HL-60/S4 (cell line): ENCODE data around the gene STX3.
"Not testable (repeated sequence)": the region's sequence is repeated elsewhere in the genome, so short reads cannot be mapped to it uniquely, and the experiment has no call there.

Source experiments
- in situ Hi-C: fragments of 300-500 bp; cut with MboI; formaldehyde crosslinking; loops from 2 replicates; pipeline ENCODE4 v1.14.3; 2022; ENCODE audit warnings: low sequenced_read_pairs

STX3 gene

GRCh38 chr11:59756845-59757244, 1.7 kb downstream of the STX3 start:
- in situ Hi-C loops: loop anchor here (5.0 kb wide), 1 partner anchor 45 kb away; no protein-coding TSS in a partner anchor

DNA sequence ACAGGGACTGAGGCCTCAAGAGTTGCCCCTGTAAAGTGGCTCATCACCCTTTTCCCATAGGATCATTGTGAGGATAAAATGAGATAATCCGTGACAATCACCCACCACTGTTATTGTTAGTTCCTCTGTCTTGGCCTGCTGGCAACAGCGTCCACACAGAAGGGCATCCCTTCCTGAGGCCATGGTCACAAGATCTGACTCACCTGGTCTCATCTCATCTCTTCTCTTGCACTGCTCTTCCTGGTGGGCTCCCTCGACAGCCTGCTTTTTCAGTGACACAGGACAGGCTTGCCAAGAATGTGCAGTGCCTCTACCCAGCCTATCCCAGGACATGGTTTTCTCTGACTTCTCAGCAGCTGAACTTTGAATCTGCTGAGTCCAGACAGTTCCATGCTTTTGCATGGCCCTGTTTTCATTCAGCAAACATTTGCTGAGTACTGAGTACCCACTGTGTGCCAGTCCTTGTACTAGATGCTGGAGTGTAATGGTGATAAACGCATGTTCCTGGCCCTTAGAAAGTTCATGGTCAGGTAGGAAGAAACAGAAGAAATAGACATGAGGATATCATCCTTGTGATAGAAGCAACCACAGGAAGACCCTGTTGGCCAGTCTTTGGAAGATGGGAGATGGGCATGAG, 3.3 kb downstream of the STX3 start:
- in situ Hi-C loops: loop anchor here (5.0 kb wide), 1 partner anchor 44 kb away; no protein-coding TSS in a partner anchor

- in situ Hi-C loops: loop anchor here (5.0 kb wide), 1 partner anchor 42 kb away; no protein-coding TSS in a partner anchor
These were observed 4.7 kb downstream of the STX3 start for GRCh38 chr11:59759900-59760299.

- in situ Hi-C loops: no loop called here
These were observed 5.6 kb downstream of the STX3 start for GRCh38 chr11:59760771-59761170.

DNA sequence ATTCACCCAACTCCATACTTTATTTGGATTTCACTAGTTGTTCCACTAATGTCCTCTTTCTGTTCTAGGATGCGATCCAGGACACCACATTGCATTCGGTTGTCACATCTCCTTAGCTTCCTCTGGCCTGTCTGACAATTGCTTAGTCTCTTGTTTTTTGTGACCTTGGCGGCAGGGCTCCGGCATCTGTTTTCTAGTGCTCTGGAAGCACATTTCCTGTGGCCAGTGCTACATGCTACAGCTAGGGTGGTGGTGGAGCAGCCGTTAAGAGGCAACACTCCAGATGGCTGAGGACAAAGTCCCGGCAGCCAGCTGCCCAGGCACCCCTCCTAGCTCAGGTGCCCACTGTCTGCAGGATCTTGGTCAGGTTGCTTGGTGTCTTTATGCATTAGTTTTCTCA, 6.8 kb downstream of the STX3 start:
- in situ Hi-C loops: no loop called here

GRCh38 chr11:59765068-59765735, 10.0 kb downstream of the STX3 start:
- in situ Hi-C loops: no loop called here

DNA sequence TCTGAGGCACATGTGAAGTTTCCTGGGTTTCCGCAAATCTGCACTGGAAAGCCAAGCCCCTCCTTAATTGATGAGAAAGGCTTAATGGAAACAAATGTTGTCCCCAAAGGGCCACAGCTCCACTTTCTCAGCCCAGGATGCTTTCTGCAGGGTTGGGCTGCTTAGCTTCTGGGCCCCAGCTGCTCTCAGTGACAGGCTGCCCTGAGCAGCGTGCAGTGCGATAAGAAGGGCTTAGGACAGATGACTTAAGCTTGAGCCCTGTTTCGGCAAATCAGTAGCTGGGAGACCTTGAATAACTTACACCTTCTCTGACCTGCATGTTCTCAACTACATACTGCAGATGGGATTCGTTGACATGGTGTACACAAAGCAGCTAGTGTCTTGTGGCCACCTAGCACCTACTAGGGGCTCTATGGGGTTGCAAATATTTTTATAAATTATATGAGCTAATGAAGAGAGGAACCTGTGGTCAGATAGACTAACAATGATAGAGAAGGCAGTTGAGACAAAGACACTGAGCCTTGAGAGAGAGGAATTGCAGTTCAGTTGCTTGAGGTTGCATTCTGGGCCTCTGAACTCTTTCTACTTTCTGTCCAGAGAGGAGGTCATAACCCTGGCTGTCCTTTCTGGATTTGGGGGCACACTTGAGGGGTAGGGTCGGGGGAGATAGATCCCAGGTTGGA, 11.5 kb downstream of the STX3 start:
- in situ Hi-C loops: no loop called here

DNA sequence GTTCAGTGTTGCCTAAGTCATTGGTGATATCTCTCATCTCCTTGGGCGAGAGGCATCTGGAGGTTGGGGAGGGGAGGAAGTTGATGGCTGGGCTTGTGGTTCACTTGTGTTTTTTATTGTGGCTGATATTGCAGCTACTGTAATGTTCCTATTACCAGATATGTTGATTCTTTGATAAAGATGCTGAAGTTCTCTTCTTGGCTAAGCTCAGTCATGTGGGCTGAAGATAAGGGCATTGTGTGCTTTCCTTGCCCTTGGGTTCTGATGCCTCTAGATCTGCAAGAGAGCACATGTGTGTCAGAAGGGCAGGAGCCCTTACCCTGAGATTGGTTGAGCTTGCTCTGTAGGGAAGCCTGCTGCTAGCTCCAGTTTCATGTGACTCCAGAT, 12.0 kb downstream of the STX3 start:
- in situ Hi-C loops: no loop called here

DNA sequence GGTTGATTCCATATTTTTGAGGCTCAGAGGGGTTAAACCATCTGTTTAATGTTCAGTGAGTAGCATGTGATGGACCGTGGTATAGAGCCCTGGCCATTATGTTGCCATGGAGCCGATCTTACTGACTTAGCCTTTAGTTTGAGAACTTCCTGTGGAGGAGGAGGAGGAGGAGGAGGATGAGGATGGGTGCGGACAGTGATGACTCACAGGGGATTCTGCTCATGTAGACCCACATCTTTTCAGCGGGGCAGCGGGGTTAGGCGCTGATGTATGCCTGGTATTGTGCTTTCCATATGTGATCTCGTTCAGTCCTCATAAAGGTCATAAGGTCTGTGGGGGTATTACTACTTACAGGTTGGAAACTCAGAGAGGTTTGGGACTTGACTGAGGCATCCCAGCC, 13.9 kb downstream of the STX3 start:
- in situ Hi-C loops: no loop called here

DNA sequence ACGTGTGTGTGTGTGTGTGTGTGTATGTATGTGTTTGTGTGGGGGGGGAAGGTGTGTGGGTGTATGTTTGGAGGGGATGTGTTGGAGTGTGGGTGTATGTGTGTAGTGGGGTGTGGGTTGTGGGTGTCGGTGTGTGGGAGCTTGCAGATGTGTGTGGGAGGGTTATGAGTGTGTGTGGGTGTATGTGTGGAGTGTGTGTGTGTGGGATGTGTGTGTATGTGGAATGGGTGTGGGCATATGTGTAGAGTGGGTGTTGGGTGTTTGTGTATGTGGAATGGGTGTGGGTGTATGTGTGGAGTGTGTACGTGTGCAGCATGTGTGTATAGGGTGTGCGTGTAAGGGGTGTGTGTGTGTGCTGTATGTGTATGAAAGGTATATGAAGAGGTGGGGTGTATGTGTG, 14.7 kb downstream of the STX3 start:
- in situ Hi-C loops: no loop called here

GRCh38 chr11:59770319-59770718, 15.1 kb downstream of the STX3 start:
- in situ Hi-C loops: no loop called here

- in situ Hi-C loops: no loop called here
These were observed 15.7 kb downstream of the STX3 start for GRCh38 chr11:59770869-59771268.

DNA sequence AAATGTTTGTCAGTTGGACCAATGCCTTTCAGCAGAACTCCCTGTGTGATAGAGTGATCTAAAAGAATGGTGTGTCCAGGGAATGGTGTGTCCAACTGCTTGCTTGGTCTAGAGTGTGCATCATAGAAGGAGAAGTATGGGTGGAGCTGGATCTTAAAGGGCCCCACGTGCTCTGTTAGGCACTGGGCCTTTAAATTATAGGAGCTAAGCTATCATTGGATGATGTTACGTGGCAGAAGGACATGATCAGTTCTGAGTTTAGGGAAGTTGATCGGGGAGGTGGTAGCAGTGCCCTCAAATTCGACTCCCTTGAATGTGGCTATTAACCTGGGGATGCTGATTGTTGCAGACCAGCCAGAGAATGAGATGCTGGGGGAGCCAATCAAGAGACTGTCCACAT, 16.4 kb downstream of the STX3 start:
- in situ Hi-C loops: no loop called here

GRCh38 chr11:59773083-59773440, 17.9 kb downstream of the STX3 start:
- in situ Hi-C loops: no loop called here

GRCh38 chr11:59776210-59777066, 21.3 kb downstream of the STX3 start:
- in situ Hi-C loops: no loop called here

- in situ Hi-C loops: no loop called here
These were observed 21.9 kb downstream of the STX3 start for GRCh38 chr11:59777104-59777503.

DNA sequence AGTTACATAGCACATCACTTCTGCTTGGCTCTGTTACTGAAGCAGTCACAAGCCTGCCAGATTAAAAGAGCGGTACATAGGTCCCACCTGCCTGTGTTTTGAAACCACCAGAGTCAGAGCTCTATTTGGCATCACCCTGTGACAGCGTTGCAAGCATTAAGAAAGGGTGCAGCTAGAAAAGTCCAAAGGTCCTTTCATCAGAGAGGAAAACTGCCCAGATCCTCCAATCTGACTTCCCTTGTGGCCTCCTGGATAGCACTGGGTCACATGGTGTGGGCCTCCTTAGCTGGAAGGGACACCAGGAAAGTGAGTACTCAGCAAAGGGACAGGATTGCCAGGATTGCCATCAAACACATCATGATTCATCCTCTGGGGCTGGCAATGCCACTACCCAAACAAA, 22.9 kb downstream of the STX3 start:
- in situ Hi-C loops: no loop called here

DNA sequence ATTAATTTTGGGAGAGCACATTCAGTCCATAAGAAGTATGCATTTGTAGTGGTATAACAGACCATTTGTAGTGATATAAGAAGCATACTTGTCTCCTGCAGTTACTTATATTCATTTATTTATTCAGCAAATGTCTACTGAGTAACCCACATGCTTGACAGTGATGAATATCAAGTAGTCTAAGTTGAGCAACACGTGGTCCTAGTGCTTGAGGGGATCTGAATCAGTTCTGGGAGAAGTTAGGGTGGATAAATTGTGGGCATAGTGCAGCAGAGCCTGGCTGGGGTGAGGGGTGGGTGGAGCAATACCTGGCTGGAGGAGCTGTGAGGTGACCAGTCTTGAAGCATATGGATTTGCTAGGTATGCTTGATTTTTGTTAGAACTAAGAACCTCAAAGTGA, 24.3 kb downstream of the STX3 start:
- in situ Hi-C loops: no loop called here

DNA sequence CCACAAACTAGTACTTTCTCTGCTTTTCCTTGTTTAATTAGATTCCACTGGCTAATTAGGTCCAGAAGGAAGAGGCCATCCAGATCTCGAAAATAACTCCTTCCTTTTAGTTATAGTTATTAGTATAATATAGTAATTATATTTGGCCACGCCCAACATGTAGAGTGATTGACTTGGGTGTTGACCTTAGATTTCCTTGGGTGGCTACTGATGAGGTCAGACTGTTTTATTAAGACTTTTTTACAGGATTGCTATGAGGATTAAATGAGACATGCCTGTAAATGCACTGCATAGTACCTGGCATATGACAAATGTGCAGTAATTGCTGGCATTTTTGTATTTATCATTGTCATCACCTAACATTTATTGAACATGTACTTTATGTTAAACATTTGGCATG, 26.9 kb downstream of the STX3 start:
- in situ Hi-C loops: no loop called here

GRCh38 chr11:59783632-59784090, 28.5 kb downstream of the STX3 start:
- in situ Hi-C loops: no loop called here

DNA sequence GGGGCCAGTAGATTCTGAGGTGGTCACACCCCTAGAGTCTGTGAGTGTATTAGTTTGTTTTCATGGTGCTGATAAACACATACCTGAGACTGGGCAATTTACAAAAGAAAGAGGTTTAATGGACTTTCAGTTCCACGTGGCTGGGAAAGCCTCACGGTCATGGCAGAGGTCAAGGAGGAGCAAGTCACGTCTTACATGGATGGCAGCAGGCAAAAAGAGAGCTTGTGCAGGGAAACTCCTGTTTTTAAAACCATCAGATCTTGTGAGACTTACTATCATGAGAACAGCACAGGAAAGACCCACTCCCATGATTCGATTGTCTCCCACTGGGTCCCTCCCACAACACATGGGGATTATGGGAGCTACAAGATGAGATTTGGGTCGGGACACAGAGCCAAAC, 29.3 kb downstream of the STX3 start:
- in situ Hi-C loops: not testable (repeated sequence)
